ENCODE results near the gene CYP3A4.
A peak's percentile ranks its signal among the peaks of the same experiment; 100 is the strongest.
"Not testable (repeated sequence)": the region's sequence is repeated elsewhere in the genome, so short reads cannot be mapped to it uniquely, and the experiment has no call there.

CYP3A4 gene

DNA sequence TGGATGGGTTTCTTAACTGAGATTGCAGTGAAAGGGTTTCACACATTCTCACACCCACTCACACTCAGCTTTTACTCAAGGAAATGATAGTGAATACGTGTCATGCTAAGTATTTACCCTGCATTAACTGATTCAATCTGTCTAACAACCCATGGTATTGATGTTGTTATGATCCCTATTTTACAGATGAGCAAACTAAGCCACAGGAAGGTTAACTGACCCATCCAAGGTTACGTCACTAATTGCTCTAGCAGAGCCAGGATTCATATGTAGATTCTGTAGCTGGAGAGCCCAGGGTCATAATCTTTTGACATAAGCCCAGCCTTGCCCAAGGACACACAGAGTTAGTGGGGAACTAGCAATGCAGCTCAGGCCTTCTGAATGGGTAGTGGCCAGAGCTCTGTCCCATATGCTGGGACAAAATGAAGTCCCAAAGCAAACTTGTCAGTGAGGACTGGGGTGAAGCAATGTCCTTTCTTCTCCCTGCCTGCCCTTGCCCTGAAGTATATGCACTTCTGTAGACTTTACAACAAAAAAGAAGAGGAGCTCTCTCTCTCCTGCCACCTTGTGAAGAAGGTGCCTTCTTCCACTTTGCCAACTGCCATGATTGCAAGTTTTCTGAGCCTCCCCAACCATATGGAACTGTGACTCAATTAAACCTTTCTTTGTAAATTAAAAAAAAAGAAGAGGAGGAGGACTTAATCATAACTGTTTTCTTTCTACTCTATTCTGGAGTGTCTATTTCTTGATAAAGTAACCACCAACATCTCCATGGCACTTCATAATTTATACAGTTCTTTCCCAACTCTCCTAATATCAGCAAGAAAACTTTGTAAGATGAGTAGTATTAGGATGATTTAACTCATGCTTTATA, 44.0 kb downstream of the CYP3A4 start:
- in situ Hi-C loops (cut with HindIII; ENCODE audit: low pct_unique_long_range_greater_than_20kb, low sequenced_read_pairs): no loop called here
- no peak for TF ChIP-seq JUND (IDR thresholded peaks at IDR 0.05; ENCODE audit: low read depth)
- no peak for DNase-seq (ENCODE audit: low read depth in 1 of 2, low spot score in 1 of 2)

DNA sequence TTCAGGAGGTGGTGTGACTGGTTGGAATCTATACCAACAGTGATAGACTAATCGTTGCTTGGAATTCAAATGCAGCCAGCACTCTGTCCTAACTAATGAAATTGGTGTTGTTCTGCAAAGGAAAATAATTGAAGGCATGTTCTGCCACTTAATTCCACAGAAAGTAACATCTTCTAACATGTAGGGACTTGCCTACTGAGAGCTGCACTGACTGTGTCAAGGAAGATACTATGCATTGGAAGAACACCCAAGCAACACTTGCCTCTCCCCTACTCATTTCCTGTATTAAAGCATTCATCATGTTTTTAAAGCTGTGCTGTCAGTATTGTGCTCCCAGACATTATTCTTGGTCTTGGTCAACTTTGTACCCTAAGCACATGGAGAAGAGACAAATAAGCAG, 46.3 kb downstream of the CYP3A4 start:
- in situ Hi-C loops (cut with HindIII; ENCODE audit: low pct_unique_long_range_greater_than_20kb, low sequenced_read_pairs): no loop called here
- DNase-seq (ENCODE audit: low read depth in 1 of 2, low spot score in 1 of 2): no peak
- no peak for TF ChIP-seq JUND (IDR thresholded peaks at IDR 0.05; ENCODE audit: low read depth)

DNA sequence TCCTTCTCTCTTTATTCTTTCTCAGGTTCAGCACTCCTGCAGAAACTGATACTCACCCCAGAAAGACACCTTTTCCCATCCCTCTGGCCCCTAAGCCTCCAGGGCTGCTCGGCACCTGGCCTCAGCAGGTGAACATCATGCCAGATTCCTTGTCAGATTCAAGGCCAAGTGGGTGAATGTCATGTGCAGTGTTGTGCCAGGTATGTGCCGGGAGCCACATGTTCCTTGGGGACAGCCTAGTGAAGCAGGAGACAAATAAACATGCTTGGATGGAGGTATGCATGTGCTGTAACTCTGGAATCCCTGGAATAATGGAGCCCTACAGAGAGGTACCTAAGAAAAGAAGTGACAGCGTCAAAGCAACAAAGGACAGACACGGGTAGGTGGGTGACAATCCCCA, 47.3 kb downstream of the CYP3A4 start:
- in situ Hi-C loops (cut with HindIII; ENCODE audit: low pct_unique_long_range_greater_than_20kb, low sequenced_read_pairs); DNase-seq (ENCODE audit: low read depth in 1 of 2, low spot score in 1 of 2): not testable (repeated sequence)

DNA sequence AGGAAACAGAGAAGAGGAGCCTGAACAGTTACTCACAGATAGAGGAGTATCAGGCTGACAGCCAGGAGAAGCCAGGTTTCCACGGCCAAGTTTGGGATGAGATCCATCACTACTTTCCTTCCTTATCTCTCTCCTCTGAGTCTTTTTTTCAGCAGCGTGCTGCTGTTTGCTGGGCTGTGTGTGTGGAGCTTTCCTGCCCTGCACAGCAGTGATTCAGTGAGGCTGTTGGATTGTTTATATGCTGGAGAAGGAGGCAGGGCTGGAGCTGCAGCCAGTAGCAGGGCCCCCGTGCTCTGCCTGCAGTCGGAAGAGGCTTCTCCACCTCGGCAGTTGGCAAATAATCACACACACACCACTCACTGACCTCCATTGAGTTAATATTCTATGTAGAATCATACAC, 49.0 kb downstream of the CYP3A4 start, which contains the start of gene CYP3A7:
CYP3A7 (minus strand) TSS at position 210 of the 400 bp plus-strand sequence; CDS start at position 107, 103 bp downstream.
- in situ Hi-C loops (cut with HindIII; ENCODE audit: low pct_unique_long_range_greater_than_20kb, low sequenced_read_pairs): no loop called here
- no peak for DNase-seq (ENCODE audit: low read depth in 1 of 2, low spot score in 1 of 2)
- no peak for TF ChIP-seq JUND (IDR thresholded peaks at IDR 0.05; ENCODE audit: low read depth)

DNA sequence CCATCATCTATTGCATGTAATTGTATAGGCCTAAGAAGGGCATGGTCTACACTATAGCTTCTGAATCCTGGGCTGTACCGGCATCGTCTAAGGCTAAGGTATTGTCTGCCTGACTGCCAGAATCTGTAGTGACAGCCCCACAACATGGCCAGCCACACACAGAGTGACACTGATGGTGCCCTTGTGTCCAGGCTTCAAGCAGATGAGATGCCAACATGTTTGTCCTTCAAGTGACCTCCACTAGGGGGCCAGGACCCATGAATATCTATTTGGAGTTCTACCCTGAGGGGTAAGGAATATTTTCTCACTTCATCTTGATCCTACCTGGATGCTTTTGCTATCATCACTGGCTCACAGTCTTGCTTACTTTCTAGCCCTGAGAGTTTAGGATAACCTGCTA, 50.5 kb downstream of the CYP3A4 start:
- DNase-seq (ENCODE audit: low read depth in 1 of 2, low spot score in 1 of 2): no peak
- in situ Hi-C loops (cut with HindIII; ENCODE audit: low pct_unique_long_range_greater_than_20kb, low sequenced_read_pairs): no loop called here
- TF ChIP-seq JUND (IDR thresholded peaks at IDR 0.05; ENCODE audit: low read depth): no peak

DNA sequence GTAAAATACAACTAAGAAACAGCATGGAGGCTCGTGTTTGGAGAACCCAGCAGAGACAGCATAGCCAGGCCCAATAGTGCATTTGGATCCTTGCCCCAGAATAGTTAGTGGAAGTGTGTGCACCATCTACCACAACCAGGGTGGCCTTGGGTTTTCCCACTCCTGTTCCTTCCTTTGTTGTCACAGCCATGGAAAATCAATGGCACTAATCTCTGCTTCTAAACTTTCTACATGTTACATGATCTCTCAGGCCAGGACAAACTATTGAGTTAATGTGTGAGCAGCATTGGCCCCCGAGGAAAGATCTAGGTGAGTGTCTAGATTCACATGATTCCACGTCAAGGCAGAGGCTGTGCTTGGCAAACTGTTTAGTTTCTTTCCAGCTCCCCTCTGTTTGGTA, 51.0 kb downstream of the CYP3A4 start:
- DNase-seq (ENCODE audit: low read depth in 1 of 2, low spot score in 1 of 2): no peak
- in situ Hi-C loops (cut with HindIII; ENCODE audit: low pct_unique_long_range_greater_than_20kb, low sequenced_read_pairs): no loop called here
- no peak for TF ChIP-seq JUND (IDR thresholded peaks at IDR 0.05; ENCODE audit: low read depth)

DNA sequence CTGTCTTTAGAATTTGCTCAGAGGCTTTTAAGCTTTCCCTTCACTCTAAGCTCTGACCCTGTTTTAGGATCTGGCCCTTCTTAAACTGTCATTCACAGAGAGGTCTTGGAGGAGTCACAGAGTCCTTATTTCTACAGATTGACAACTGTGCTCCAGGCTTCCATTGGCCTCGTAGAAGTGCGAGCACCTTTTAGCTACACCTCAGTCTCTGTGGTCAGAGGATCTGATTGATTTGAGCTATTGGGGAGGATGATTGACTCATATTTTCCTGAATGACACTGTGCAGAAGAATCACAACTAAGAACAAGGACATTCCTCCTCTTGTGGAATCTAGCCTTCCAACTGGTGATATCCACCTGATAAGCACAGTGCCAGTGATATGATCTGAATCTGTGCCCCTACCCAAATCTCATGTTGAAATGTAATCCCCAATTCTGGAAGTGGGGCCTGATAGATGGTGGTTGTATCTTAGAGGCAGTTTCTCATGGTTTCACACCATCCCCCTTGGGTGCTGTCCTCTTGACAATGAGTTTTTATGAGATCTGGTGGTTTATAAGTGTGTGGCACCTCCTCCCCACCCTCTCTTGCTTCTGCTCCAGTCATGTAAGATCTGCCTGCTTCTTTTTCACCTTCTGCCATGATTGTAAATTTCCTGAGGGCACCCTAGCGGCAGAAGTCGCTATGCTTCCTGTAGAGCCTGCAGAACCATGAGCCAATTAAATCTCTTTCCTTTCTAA, 52.2 kb downstream of the CYP3A4 start:
- in situ Hi-C loops (cut with HindIII; ENCODE audit: low pct_unique_long_range_greater_than_20kb, low sequenced_read_pairs): no loop called here
- no peak for DNase-seq (ENCODE audit: low read depth in 1 of 2, low spot score in 1 of 2)
- no peak for TF ChIP-seq JUND (IDR thresholded peaks at IDR 0.05; ENCODE audit: low read depth)

DNA sequence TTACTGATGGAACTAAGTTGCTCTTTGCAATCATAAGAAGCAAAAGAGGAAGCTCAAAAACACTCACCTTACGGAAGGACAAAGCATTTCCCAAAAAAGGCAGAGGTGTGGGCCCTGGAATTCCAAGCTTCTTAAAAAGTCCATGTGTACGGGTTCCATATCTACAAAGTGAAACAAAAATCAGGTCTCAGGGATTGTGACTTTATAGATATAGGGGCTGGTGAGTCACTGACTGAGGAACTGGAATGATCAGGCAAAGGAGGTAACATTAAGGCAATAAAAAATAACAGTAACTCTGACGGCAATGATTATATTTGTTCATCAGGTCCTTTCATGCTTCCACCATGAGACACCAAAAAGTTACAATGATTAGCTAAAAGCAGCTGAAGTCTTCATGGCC, 53.0 kb downstream of the CYP3A4 start:
- no peak for TF ChIP-seq JUND (IDR thresholded peaks at IDR 0.05; ENCODE audit: low read depth)
- in situ Hi-C loops (cut with HindIII; ENCODE audit: low pct_unique_long_range_greater_than_20kb, low sequenced_read_pairs): no loop called here
- no peak for DNase-seq (ENCODE audit: low read depth in 1 of 2, low spot score in 1 of 2)

DNA sequence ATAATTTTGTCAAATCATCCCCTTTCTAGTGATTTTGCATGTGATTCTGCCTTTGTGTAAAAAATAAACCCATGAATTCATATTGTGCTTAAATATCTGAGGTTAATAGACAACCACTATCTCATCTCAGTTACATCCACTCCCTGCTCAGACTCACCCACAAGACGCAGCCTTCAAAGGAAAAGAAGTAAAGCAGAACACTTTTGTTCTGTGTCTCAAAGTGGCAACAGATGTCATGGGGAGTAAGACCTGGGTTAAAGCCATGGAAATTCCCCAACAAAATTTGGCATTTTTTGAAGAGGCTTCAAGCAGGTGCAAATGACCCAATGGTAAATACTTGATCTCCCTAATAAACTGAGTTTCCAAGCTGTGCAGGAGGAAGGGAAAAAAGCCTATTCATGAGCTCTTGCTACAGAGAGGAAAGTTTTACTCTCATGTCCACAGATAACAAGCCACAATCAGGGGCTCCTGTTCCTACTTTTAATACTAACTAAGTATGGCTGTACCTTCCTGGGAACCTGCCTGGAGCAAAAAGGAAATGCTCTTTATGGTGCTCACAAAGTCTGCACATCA, 53.7 kb downstream of the CYP3A4 start:
- DNase-seq (ENCODE audit: low read depth in 1 of 2, low spot score in 1 of 2): no peak
- TF ChIP-seq JUND (IDR thresholded peaks at IDR 0.05; ENCODE audit: low read depth): no peak
- in situ Hi-C loops (cut with HindIII; ENCODE audit: low pct_unique_long_range_greater_than_20kb, low sequenced_read_pairs): no loop called here

DNA sequence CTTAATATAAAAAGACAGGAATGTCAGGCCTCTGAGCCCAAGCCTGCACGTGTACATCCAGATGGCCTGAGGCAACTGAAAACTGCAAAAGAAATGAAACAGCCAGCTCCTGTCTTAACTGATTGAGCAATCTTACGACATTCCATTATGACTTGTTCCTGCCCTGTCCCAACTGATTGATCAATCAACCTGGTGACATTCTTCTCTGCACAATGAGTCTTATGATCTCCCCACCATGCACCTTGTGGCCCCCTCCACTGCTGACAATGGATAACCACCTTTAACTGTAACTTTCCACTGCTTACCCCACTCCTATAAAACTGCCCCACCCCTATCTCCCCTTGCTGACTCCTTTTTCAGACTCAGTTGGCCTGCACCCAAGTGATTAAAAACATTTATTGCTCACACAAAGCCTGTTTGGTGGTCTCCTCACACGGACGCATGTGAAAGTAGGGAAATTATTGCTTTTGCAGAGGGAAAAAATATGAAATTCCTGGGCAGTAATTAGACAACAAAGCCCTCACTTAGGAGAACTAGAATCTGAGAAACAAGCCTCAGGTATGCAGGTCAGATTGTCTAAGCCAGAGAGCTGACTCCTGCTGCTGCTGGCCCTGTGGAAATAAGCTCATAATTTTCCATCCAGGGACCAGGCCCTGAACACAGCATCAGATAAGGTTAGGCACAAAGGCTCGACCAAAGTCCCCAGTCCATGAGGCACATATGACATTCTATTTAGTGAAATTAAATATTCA, 54.3 kb downstream of the CYP3A4 start:
- no peak for TF ChIP-seq JUND (IDR thresholded peaks at IDR 0.05; ENCODE audit: low read depth)
- DNase-seq (ENCODE audit: low read depth in 1 of 2, low spot score in 1 of 2): peak in 1 of 2 experiments; percentile 65
- in situ Hi-C loops (cut with HindIII; ENCODE audit: low pct_unique_long_range_greater_than_20kb, low sequenced_read_pairs): no loop called here

DNA sequence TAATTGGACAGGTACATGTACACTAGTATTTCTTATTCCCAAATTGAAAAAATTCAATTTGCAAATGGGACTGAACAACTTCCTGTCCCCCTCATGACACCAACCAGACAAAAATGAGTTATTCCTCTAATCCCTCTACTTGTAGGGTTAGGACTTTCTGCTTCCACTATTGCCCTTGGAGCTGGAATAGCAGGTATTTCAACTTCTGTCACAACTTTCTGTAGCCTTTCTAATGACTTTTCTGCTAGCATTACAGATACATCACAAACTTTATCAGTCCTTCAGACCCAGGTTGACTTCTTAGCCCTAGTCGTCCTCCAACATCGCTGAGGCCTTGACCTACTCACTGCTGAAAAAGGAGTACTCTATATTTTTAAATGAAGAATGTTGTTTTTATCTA, 55.4 kb downstream of the CYP3A4 start:
- no peak for TF ChIP-seq JUND (IDR thresholded peaks at IDR 0.05; ENCODE audit: low read depth)
- in situ Hi-C loops (cut with HindIII; ENCODE audit: low pct_unique_long_range_greater_than_20kb, low sequenced_read_pairs): no loop called here
- DNase-seq (ENCODE audit: low read depth in 1 of 2, low spot score in 1 of 2): peak in 1 of 2 experiments; percentile 64

DNA sequence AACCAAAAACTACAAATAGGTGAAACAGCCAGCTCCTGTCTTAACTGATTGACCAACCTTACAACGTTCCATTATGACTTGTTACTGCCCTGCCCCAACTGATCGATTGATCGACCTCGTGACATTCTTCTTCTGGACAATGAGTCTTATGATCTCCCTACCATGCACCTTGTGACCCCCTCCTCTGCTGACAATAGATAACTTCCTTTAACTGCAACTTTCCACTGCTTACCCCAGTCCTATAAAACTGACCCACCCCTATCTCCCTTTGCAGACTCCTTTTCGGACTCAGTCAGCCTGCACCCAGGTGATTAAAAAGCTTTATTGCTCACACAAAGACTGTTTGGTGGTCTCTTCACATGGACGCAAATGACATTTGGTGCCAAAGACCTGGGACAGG, 60.8 kb downstream of the CYP3A4 start:
- in situ Hi-C loops (cut with HindIII; ENCODE audit: low pct_unique_long_range_greater_than_20kb, low sequenced_read_pairs): not testable (repeated sequence)

More for the DNA sequence above, 60.8 kb downstream of the CYP3A4 start:
- DNase-seq (ENCODE audit: low read depth in 1 of 2, low spot score in 1 of 2): not testable (repeated sequence)
